SU-DHL-6 (cell line): ENCODE results near the gene ITPRIP.

Source experiments
- CTCF ChIP-seq: fragments of 200-600 bp; sonication (generic); IDR thresholded peaks from one replicate; pipeline ENCODE4 v1.5.1; 2017; ENCODE audit warnings: antibody characterized with exemption, mild to moderate bottlenecking, low read length, moderate library complexity; ENCODE audit not compliant: insufficient read depth, poor library complexity, severe bottlenecking
- EZH2phosphoT487 ChIP-seq: fragments of 200-600 bp; sonication (generic), shearing (Covaris generic); conservative IDR thresholded peaks from 2 replicates; pipeline ENCODE4 v1.6.1; 2018; ENCODE audit warnings: mild to moderate bottlenecking, antibody characterized with exemption, low read length, moderate library complexity, mixed read lengths

- TF ChIP-seq CTCF = no peak
- TF ChIP-seq EZH2phosphoT487 = no peak
Observed at GRCh38 chr10:104286939-104287338, 51.3 kb downstream of the ITPRIP start.
